Lower lobe of right lung (tissue), 2 donors: ENCODE measurements around the gene FBXO17. TPM values are rescaled to one million over a fixed set of nuclear protein-coding genes. Genes with fewer than 3 reads are reported as not detected.

ENCODE experiments used
- ATAC-seq, 2 donors: fragments of 200-7000 bp; cut with Tn5 transposase; one replicate each; pipeline ENCODE4 v1.9.1; 2020 to 2022; ENCODE audit warnings: mild to moderate bottlenecking in 2 of 2, moderate library complexity in 2 of 2
- DNase-seq: peaks from one replicate; pipeline ENCODE4 v3.0.0-alpha.2; 2020
- H3K27ac ChIP-seq: fragments of 200-600 bp; one replicate; pipeline ENCODE4 v1.8.0; 2022
- H3K27me3 ChIP-seq: fragments of 200-600 bp; one replicate; pipeline ENCODE4 v1.8.0; 2022; ENCODE audit warnings: low read depth
- H3K36me3 ChIP-seq: fragments of 200-600 bp; one replicate; pipeline ENCODE4 v1.8.0; 2022; ENCODE audit warnings: mild to moderate bottlenecking
- H3K4me1 ChIP-seq: fragments of 200-600 bp; one replicate; pipeline ENCODE4 v1.8.0; 2022
- H3K4me3 ChIP-seq: fragments of 200-600 bp; one replicate; pipeline ENCODE4 v1.8.0; 2022; ENCODE audit warnings: mild to moderate bottlenecking
- H3K9me3 ChIP-seq: fragments of 200-600 bp; one replicate; pipeline ENCODE4 v1.8.0; 2022
- intact Hi-C: fragments of 100-400 bp; cut with DNase I; formaldehyde crosslinking; loops from one replicate; pipeline ENCODE4 v1.11.0; 2022
- total RNA-seq: library from RNA; stranded (reverse); fragmentation: NEBNext Ultra II Directional; extraction: Animal tissue kit (Norgen Biotek cat#: 25700); gene quantifications from one replicate; pipeline ENCODE4 v1.2.1, GENCODE V29; 2021
- TF ChIP-seq, protein P1 (sequence below): fragments of 200-600 bp; IDR thresholded peaks from one replicate; pipeline ENCODE4 v1.8.0; 2022; ENCODE audit warnings: antibody characterized with exemption, mild to moderate bottlenecking
- donor health status: DM: no; HTN: yes; CAD: no; lungs with severe emphysema.

Gene FBXO17
- total RNA-seq, 1 donor from 2014 or later = 10.5 TPM

DNA sequence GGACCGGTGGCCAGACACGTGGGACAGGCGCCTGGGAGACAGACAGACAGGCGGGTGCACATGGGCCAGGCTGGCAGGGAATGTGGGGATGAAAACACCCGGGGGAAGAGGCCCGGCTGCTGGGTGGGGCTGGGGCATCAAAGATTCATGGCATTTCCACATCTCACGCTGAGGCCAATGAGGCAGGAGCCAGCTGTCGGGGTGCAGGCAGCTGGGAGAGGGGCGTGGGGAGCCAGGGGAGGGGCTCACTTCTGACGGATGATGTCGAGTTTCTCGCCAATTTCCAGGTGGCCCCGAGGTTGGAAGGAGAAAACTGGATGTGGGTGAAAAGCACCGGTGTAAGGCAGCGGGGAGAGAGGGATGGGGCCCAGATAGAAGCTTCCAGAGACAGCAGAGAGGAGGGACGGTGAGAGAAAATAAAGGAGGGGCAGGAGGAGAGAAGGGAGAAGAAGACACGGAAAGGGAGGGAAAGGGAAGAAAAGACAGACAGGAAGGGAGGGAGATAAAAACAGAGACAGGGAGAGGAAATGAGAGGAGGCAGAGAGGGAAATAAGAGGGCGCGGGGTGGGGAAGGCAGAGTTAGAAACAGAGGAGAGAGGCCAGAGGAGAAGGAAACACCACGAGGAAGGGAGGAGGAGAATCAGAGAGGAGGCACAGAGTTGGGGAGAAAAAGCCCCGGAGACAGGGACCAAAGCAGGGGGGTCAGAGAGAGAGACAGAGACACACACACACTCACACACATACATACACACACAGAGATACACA is 55.5 kb downstream of the FBXO17 start:
- no peaks in the 10 kb centered on the region for H3K9me3 ChIP-seq
- TF ChIP-seq, protein P1, sequence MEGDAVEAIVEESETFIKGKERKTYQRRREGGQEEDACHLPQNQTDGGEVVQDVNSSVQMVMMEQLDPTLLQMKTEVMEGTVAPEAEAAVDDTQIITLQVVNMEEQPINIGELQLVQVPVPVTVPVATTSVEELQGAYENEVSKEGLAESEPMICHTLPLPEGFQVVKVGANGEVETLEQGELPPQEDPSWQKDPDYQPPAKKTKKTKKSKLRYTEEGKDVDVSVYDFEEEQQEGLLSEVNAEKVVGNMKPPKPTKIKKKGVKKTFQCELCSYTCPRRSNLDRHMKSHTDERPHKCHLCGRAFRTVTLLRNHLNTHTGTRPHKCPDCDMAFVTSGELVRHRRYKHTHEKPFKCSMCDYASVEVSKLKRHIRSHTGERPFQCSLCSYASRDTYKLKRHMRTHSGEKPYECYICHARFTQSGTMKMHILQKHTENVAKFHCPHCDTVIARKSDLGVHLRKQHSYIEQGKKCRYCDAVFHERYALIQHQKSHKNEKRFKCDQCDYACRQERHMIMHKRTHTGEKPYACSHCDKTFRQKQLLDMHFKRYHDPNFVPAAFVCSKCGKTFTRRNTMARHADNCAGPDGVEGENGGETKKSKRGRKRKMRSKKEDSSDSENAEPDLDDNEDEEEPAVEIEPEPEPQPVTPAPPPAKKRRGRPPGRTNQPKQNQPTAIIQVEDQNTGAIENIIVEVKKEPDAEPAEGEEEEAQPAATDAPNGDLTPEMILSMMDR = no peak
- H3K27me3 ChIP-seq = no peaks in the 10 kb centered on the region
- ATAC-seq = no peak
- peaks cover 27% of the 10 kb centered on the region for H3K36me3 ChIP-seq
- no peak overlapping the region for H3K4me3 ChIP-seq
- DNase-seq = no peak
- H3K27ac ChIP-seq = no peak overlapping the region
- intact Hi-C loops = no loop called here
- H3K4me1 ChIP-seq = no peaks in the 10 kb centered on the region

DNA sequence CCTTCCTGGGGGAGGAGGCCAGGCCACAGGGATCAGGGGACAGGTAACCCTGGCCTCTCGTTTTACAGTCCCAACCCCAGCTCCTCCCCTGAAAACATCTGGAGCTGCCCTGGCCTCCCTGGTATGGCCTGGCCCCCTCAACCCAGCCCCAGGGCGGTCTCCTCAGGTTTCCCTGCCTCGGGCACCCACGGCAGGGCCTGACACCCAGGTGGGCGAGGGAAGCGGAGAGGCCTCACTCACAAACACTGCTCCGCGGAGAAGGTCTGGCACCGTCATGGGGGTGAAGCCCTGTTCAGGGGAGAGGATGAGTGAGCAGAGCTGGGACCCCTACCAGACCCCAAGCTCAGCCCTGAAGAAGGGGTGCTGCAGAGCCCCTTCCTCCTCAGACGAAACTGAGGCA is 57.0 kb downstream of the FBXO17 start:
- H3K4me1 ChIP-seq = no peaks in the 10 kb centered on the region
- ATAC-seq (no peak), DNase-seq (no peak)
- no peak overlapping the region for H3K27ac ChIP-seq
- no peaks in the 10 kb centered on the region for H3K27me3 ChIP-seq
- no peaks in the 10 kb centered on the region for H3K9me3 ChIP-seq
- no peak overlapping the region for H3K4me3 ChIP-seq
- peaks cover 12% of the 10 kb centered on the region for H3K36me3 ChIP-seq
- TF ChIP-seq, protein P1 = no peak
- intact Hi-C loops = no loop called here

DNA sequence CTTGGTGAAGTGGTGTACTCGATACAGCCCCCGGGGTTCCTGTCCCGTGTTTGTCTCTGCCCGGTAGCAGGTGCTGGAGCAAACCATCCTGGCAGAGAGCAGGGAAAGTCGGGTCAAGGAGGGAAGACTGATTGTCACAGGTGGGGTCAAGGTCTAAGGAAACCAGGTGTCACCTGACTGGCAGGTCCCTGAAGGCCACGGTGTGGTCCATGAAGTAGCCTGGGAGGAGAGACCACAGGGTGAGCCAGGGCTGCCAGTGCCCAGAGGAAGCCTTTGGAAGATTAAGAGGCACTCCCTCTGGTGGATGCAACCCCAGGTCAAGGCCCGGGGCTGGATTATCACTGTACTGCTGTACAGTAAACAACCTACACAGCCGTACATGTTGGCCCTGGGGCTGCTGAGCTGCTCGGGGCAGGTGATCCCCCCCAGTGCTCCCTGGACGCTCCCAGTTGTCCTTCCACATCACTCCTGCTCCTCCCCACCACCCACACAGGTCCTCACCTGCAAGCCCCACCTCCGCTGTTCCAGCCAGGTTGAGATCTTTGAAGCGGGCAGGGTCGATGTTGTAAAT is 57.5 kb downstream of the FBXO17 start:
- Histone ChIP-seq H3K36me3 (peaks cover 12% of the 10 kb centered on the region), H3K4me3 (no peak overlapping the region), H3K4me1 (no peaks in the 10 kb centered on the region), H3K9me3 (no peaks in the 10 kb centered on the region), H3K27ac (no peak overlapping the region), H3K27me3 (no peaks in the 10 kb centered on the region)
- DNase-seq (peak; percentile 12), ATAC-seq (no peak)
- intact Hi-C loops = no loop called here
- TF ChIP-seq, protein P1 = no peak

DNA sequence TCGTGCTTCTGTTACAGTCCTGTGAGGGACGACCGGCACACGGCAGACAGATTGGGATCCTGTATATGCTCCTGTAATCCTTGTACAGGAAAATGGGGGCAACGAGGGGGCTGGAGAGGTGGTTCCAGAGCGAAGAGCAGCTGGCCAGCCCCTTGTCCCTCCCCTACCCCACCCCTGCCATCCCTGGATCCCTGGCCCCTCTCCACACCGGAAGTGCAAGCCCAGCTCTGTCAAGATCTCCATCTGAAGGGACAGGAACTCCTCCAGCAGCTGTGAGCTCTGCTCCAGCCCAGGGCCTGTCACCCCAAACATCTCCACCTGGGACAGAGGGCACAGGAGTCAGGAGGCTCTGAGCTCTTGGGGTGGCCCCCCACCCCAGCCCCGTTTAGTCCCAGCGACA is 58.0 kb downstream of the FBXO17 start:
- peaks cover 12% of the 10 kb centered on the region for H3K36me3 ChIP-seq
- H3K27me3 ChIP-seq = no peaks in the 10 kb centered on the region
- H3K27ac ChIP-seq = no peak overlapping the region
- H3K9me3 ChIP-seq = no peaks in the 10 kb centered on the region
- DNase-seq (no peak), ATAC-seq (no peak)
- intact Hi-C loops = no loop called here
- TF ChIP-seq, protein P1 = no peak
- H3K4me3 ChIP-seq = no peak overlapping the region
- H3K4me1 ChIP-seq = no peaks in the 10 kb centered on the region

DNA sequence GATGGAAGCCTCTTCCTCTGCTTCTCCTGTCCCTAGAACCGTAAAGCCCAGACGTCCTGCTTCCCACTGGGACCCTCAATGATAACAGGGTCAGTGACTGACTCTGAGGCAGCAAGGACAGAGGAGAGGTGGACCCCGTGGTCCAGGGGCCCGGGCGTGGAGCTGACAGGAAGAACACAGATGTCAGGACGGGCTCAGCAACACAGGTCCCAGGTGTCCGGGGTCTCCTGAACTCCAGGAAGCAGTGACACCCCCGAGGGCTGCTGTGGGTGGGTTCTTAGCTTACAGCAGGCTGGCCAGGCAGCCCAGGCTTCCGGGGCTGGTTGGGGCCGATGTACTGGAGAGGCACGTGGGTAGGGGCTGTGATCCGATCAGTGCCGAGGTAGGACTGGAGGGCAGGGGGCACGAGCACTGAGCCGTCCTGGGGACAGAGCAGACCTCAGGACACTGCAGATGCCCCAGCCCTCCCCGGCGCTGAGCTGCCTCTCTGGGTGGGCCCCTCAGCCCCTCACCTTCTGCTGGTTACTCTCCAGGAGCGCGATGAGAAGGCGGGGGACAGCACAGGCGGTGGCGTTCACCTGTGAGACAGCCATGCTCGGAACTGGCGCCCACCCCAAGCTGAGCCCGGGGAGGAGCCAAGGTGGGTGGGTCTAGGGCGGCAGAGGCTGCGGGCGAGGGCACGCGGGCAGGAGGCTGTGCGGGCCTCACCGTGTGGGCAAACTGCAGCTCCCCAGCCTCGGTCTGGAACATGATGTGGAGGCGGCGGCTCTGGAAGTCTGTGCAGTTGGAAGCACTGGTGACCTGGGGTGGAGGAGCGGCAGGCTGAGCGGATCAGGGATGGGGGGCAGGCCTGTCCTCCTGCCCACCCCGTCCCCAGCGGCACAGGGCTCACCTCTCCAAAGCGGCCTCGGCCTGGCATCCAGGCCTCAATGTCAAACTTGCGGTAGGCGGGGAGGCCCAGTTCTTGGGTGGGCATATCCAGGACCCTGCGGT is 59.9 kb downstream of the FBXO17 start:
- Histone ChIP-seq H3K27ac (no peak overlapping the region), H3K4me1 (no peaks in the 10 kb centered on the region), H3K4me3 (no peak overlapping the region), H3K9me3 (no peaks in the 10 kb centered on the region), H3K36me3 (no peaks in the 10 kb centered on the region), H3K27me3 (peaks cover 13% of the 10 kb centered on the region)
- intact Hi-C loops = no loop called here
- TF ChIP-seq, protein P1 = no peak
- peak; percentile 34 for DNase-seq
- ATAC-seq = no peak
